ENCODE measurements around the gene DDAH2. TPM values are rescaled to one million over a fixed set of nuclear protein-coding genes. Genes with fewer than 3 reads are reported as not detected.

The DDAH2 gene
- polyA plus RNA-seq, 2 donors, result 46.5 to 73.3 TPM

GRCh38 chr6:31769684-31770371, 40.7 kb upstream of the DDAH2 start:
- Histone ChIP-seq H3K36me3 (ENCODE audit: control insufficient read depth in 2 of 2, insufficient read depth in 2 of 2, low read length in 1 of 2) (no peaks in the 10 kb centered on the region), H3K4me1 (ENCODE audit: control insufficient read depth in 2 of 2, insufficient read depth in 2 of 2, low read length in 1 of 2) (peaks cover 0 to 3% of the 10 kb centered on the region in 2 donors), H3K9me3 (ENCODE audit: control insufficient read depth in 2 of 2, insufficient read depth in 1 of 2, low read depth in 1 of 2, low read length in 1 of 2) (no peaks in the 10 kb centered on the region), H3K4me3 (ENCODE audit: low read depth in 1 of 2, low read length in 2 of 2) (no peak overlapping the region), H3K27me3 (ENCODE audit: control insufficient read depth in 1 of 2, insufficient read depth in 2 of 2, low read length in 2 of 2) (no peaks in the 10 kb centered on the region), H3K27ac (ENCODE audit: low read depth in 2 of 2, low read length in 1 of 2) (no peak overlapping the region)
- WGBS, 2 donors, result 55% methylated on average over 12 of the region's 12 CpGs

GRCh38 chr6:31768363-31769257, 39.5 kb upstream of the DDAH2 start:
- no peaks in the 10 kb centered on the region for H3K36me3 ChIP-seq (ENCODE audit: control insufficient read depth in 2 of 2, insufficient read depth in 2 of 2, low read length in 1 of 2)
- no peaks in the 10 kb centered on the region for H3K27me3 ChIP-seq (ENCODE audit: control insufficient read depth in 1 of 2, insufficient read depth in 2 of 2, low read length in 2 of 2)
- 91% methylated on average over 18 of the region's 18 CpGs for WGBS, 2 donors
- H3K4me3 ChIP-seq (ENCODE audit: low read depth in 1 of 2, low read length in 2 of 2), result no peak overlapping the region
- H3K9me3 ChIP-seq (ENCODE audit: control insufficient read depth in 2 of 2, insufficient read depth in 1 of 2, low read depth in 1 of 2, low read length in 1 of 2), result no peaks in the 10 kb centered on the region
- H3K27ac ChIP-seq (ENCODE audit: low read depth in 2 of 2, low read length in 1 of 2), result no peak overlapping the region
- peaks cover 0 to 3% of the 10 kb centered on the region in 2 donors for H3K4me1 ChIP-seq (ENCODE audit: control insufficient read depth in 2 of 2, insufficient read depth in 2 of 2, low read length in 1 of 2)

- peaks cover 0 to 3% of the 10 kb centered on the region in 2 donors for H3K4me1 ChIP-seq (ENCODE audit: control insufficient read depth in 2 of 2, insufficient read depth in 2 of 2, low read length in 1 of 2)
- no peaks in the 10 kb centered on the region for H3K9me3 ChIP-seq (ENCODE audit: control insufficient read depth in 2 of 2, insufficient read depth in 1 of 2, low read depth in 1 of 2, low read length in 1 of 2)
- no peaks in the 10 kb centered on the region for H3K36me3 ChIP-seq (ENCODE audit: control insufficient read depth in 2 of 2, insufficient read depth in 2 of 2, low read length in 1 of 2)
- no peak overlapping the region for H3K27ac ChIP-seq (ENCODE audit: low read depth in 2 of 2, low read length in 1 of 2)
- no peak overlapping the region for H3K4me3 ChIP-seq (ENCODE audit: low read depth in 1 of 2, low read length in 2 of 2)
- 82 to 87% methylated on average over 6 of the region's 6 CpGs for WGBS, 2 donors
- H3K27me3 ChIP-seq (ENCODE audit: control insufficient read depth in 1 of 2, insufficient read depth in 2 of 2, low read length in 2 of 2), result no peaks in the 10 kb centered on the region
Measured at GRCh38 chr6:31767096-31767645, 38.1 kb upstream of the DDAH2 start.

DNA sequence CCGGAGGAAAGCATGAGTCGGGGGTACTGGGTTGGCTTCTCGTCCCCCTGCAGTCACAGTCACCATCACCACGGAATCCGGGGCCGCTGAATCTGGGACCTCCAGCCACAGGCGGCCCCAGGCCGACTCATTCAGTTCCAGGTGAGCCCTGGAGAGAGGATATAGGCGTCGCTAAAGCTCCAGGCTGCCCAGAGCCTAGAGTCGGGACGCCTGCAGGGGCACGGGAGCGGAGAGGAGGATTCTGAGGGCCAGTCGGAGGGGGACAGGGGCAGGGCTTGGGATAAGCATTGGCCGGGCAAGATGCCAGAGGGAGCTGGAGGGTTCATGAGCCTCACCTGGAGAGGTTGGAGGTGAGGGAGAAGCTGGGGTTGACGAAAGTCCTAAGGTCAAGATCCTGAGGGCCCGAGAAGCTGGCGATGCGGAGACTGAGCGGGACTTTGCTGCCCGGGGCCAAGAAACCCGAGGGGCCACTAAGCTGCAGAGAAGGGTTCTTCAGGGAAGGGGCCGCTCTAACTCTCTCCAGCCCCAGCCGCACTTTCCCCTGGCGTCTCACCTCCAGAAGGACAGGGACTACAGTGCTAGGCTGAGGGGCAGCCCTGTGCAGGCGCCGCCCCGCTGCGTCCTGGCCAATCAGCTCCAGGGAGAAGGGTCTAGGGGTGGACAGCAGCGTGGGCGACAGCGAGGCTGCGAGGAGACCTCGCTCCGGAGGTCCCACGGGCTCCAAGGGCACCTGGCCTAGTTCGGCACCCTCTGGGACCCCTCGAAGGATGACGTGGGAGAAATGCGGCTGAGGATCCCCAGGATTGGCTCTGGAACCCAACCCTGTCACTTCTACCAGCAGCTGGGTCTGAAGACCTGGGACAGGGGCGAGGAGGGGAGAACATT, 37.1 kb upstream of the DDAH2 start:
- Histone ChIP-seq H3K9me3 (ENCODE audit: control insufficient read depth in 2 of 2, insufficient read depth in 1 of 2, low read depth in 1 of 2, low read length in 1 of 2) (no peaks in the 10 kb centered on the region), H3K36me3 (ENCODE audit: control insufficient read depth in 2 of 2, insufficient read depth in 2 of 2, low read length in 1 of 2) (no peaks in the 10 kb centered on the region), H3K27ac (ENCODE audit: low read depth in 2 of 2, low read length in 1 of 2) (no peak overlapping the region), H3K4me3 (ENCODE audit: low read depth in 1 of 2, low read length in 2 of 2) (no peak overlapping the region), H3K27me3 (ENCODE audit: control insufficient read depth in 1 of 2, insufficient read depth in 2 of 2, low read length in 2 of 2) (no peaks in the 10 kb centered on the region), H3K4me1 (ENCODE audit: control insufficient read depth in 2 of 2, insufficient read depth in 2 of 2, low read length in 1 of 2) (peaks cover 0 to 3% of the 10 kb centered on the region in 2 donors)
- 49 to 62% methylated on average over 42 of the region's 42 CpGs for WGBS, 2 donors

DNA sequence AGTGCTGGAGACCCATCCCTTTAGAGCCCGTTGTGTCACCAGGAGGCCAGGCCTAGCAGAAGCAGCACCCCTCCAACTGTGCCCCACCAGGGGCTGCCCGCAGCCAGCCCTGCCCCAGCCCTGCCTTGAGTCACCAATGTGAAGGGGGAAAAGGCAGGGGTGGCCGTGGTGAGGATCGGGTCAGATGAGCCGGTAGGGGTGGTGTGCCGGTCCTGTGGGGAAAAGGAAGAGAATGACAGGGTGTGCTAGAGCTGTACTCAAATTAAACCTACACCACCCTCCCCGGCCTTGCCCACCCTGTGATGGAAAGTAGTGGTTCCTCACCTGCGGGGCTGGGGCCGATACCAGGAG, 36.4 kb upstream of the DDAH2 start:
- H3K4me1 ChIP-seq (ENCODE audit: control insufficient read depth in 2 of 2, insufficient read depth in 2 of 2, low read length in 1 of 2), result peaks cover 0 to 3% of the 10 kb centered on the region in 2 donors
- no peak overlapping the region for H3K27ac ChIP-seq (ENCODE audit: low read depth in 2 of 2, low read length in 1 of 2)
- H3K36me3 ChIP-seq (ENCODE audit: control insufficient read depth in 2 of 2, insufficient read depth in 2 of 2, low read length in 1 of 2), result no peaks in the 10 kb centered on the region
- no peak overlapping the region for H3K4me3 ChIP-seq (ENCODE audit: low read depth in 1 of 2, low read length in 2 of 2)
- no peaks in the 10 kb centered on the region for H3K27me3 ChIP-seq (ENCODE audit: control insufficient read depth in 1 of 2, insufficient read depth in 2 of 2, low read length in 2 of 2)
- 80 to 89% methylated on average over 9 of the region's 9 CpGs for WGBS, 2 donors
- no peaks in the 10 kb centered on the region for H3K9me3 ChIP-seq (ENCODE audit: control insufficient read depth in 2 of 2, insufficient read depth in 1 of 2, low read depth in 1 of 2, low read length in 1 of 2)

DNA sequence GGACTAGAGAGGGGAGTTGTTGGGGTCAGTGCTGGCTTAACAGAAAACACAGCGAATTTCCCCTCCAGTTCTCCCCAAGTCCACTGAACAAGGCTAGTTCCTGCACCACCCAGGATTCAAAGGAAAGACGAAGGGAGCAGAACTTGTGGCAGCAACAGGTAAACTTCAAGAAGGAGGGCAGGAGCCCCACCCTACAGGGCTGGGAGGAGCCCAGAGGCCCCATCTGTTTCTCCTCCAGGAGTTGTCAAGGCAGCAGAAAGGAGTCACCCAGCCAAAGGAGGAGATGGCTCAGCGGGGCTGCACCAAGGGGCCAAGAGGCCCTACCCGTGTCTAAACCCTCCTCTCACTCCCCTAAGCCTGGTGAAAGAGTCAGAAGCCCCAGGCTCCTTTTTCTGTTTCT, 35.1 kb upstream of the DDAH2 start:
- Histone ChIP-seq H3K4me1 (ENCODE audit: control insufficient read depth in 2 of 2, insufficient read depth in 2 of 2, low read length in 1 of 2) (peaks cover 0 to 3% of the 10 kb centered on the region in 2 donors), H3K27me3 (ENCODE audit: control insufficient read depth in 1 of 2, insufficient read depth in 2 of 2, low read length in 2 of 2) (no peaks in the 10 kb centered on the region), H3K27ac (ENCODE audit: low read depth in 2 of 2, low read length in 1 of 2) (no peak overlapping the region), H3K9me3 (ENCODE audit: control insufficient read depth in 2 of 2, insufficient read depth in 1 of 2, low read depth in 1 of 2, low read length in 1 of 2) (no peaks in the 10 kb centered on the region), H3K36me3 (ENCODE audit: control insufficient read depth in 2 of 2, insufficient read depth in 2 of 2, low read length in 1 of 2) (no peaks in the 10 kb centered on the region), H3K4me3 (ENCODE audit: low read depth in 1 of 2, low read length in 2 of 2) (no peak overlapping the region)
- WGBS, 2 donors, result 66 to 73% methylated on average over 4 of the region's 4 CpGs

- no peak overlapping the region for H3K4me3 ChIP-seq (ENCODE audit: low read depth in 1 of 2, low read length in 2 of 2)
- no peaks in the 10 kb centered on the region for H3K9me3 ChIP-seq (ENCODE audit: control insufficient read depth in 2 of 2, insufficient read depth in 1 of 2, low read depth in 1 of 2, low read length in 1 of 2)
- H3K27ac ChIP-seq (ENCODE audit: low read depth in 2 of 2, low read length in 1 of 2), result no peak overlapping the region
- 20 to 30% methylated on average over 1 of the region's 1 CpG for whole genome bisulfite sequencing, 2 donors
- no peaks in the 10 kb centered on the region for H3K36me3 ChIP-seq (ENCODE audit: control insufficient read depth in 2 of 2, insufficient read depth in 2 of 2, low read length in 1 of 2)
- H3K27me3 ChIP-seq (ENCODE audit: control insufficient read depth in 1 of 2, insufficient read depth in 2 of 2, low read length in 2 of 2), result no peaks in the 10 kb centered on the region
- H3K4me1 ChIP-seq (ENCODE audit: control insufficient read depth in 2 of 2, insufficient read depth in 2 of 2, low read length in 1 of 2), result peaks cover 0 to 3% of the 10 kb centered on the region in 2 donors
Measured at GRCh38 chr6:31763619-31763940, 34.5 kb upstream of the DDAH2 start.

DNA sequence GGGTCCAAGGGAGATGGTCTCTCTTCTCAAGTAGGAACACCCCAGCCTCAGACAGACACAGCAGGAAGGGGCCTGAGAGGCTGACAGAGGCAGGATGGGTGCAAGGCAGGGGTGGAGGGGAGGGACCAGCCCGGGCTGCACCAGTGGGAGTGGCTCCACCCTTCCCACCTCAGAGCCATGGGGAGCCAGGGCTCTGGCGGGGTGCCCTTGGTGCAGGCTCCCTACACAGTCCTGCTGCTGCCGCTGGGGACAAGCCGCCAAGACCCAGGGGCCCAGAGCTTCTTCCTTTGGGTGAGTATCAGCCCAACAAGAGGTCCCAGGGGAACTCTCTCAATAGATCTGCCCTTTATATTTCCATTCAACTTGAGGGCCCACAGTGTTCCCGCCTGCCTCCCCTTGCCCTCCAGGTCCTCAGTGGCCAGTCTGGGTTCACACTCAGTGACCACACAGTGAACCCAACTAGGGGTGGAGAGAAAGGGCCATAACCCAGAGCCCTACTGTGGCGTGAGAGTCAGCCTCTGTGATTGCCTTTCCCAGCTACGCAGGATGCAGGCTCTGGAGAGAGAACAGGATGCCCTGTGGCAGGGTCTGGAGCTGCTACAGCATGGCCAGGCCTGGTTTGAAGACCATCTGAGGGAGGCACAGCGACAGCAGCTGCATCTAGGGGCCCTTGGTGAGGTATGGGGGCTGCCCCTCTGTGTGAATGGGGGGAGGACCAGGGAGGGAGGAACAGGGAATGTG, 33.9 kb upstream of the DDAH2 start:
- Histone ChIP-seq H3K27ac (ENCODE audit: low read depth in 2 of 2, low read length in 1 of 2) (no peak overlapping the region), H3K27me3 (ENCODE audit: control insufficient read depth in 1 of 2, insufficient read depth in 2 of 2, low read length in 2 of 2) (no peaks in the 10 kb centered on the region), H3K36me3 (ENCODE audit: control insufficient read depth in 2 of 2, insufficient read depth in 2 of 2, low read length in 1 of 2) (no peaks in the 10 kb centered on the region), H3K4me3 (ENCODE audit: low read depth in 1 of 2, low read length in 2 of 2) (no peak overlapping the region), H3K9me3 (ENCODE audit: control insufficient read depth in 2 of 2, insufficient read depth in 1 of 2, low read depth in 1 of 2, low read length in 1 of 2) (no peaks in the 10 kb centered on the region), H3K4me1 (ENCODE audit: control insufficient read depth in 2 of 2, insufficient read depth in 2 of 2, low read length in 1 of 2) (peaks cover 0 to 3% of the 10 kb centered on the region in 2 donors)
- WGBS, 2 donors, result 75 to 82% methylated on average over 5 to 8 of the region's 8 CpGs

- no peak within 1 kb of the TSS for H3K27ac ChIP-seq (ENCODE audit: low read depth in 2 of 2, low read length in 1 of 2)
- H3K27me3 ChIP-seq (ENCODE audit: control insufficient read depth in 1 of 2, insufficient read depth in 2 of 2, low read length in 2 of 2), result no peaks in the 10 kb centered on the region
- WGBS, 2 donors, result 72 to 79% methylated on average over 4 of the region's 4 CpGs
- no peaks in the 10 kb centered on the region for H3K9me3 ChIP-seq (ENCODE audit: control insufficient read depth in 2 of 2, insufficient read depth in 1 of 2, low read depth in 1 of 2, low read length in 1 of 2)
- H3K36me3 ChIP-seq (ENCODE audit: control insufficient read depth in 2 of 2, insufficient read depth in 2 of 2, low read length in 1 of 2), result no peaks in the 10 kb centered on the region
- H3K4me1 ChIP-seq (ENCODE audit: control insufficient read depth in 2 of 2, insufficient read depth in 2 of 2, low read length in 1 of 2), result peaks cover 0 to 3% of the 10 kb centered on the region in 2 donors
- no peak within 1 kb of the TSS for H3K4me3 ChIP-seq (ENCODE audit: low read depth in 1 of 2, low read length in 2 of 2)
Measured at GRCh38 chr6:31762356-31762755, 33.3 kb upstream of the DDAH2 start, which contains the start of gene SAPCD1. TSS of gene SAPCD1 (plus strand) at chr6:31762656. CDS start at chr6:31763055, 399 bp downstream.
